HG03175 (cell line): ENCODE data around the gene TPI1.
"Not testable (repeated sequence)": the region's sequence is repeated elsewhere in the genome, so short reads cannot be mapped to it uniquely, and the experiment has no call there.

ENCODE experiments used
- ATAC-seq: cut with Tn5 transposase; IDR thresholded peaks from one replicate; pipeline ENCODE4 v1.9.1; 2021; ENCODE audit warnings: mild to moderate bottlenecking, moderate library complexity; ENCODE audit not compliant: unreplicated experiment

TPI1 gene

DNA sequence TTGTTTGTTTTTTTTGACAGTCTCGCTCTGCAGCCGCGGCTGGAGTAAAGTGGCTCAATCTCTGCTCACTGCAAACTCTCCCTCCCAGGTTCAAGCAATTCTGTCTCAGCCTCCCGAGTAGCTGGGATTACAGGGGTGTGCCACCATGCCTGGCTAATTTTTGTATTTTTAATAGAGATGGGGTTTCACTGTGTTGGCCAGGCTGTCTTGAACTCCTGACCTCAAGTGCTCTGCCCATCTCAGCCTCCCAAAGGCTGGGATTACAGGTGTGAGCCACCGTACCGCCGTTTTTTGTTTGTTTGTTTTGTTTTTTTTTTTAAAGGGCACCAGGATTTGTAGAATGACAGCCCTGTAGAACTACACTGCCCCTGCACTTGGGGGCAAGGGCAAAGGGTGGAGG, 21.5 kb downstream of the TPI1 start:
- not testable (repeated sequence) for ATAC-seq

DNA sequence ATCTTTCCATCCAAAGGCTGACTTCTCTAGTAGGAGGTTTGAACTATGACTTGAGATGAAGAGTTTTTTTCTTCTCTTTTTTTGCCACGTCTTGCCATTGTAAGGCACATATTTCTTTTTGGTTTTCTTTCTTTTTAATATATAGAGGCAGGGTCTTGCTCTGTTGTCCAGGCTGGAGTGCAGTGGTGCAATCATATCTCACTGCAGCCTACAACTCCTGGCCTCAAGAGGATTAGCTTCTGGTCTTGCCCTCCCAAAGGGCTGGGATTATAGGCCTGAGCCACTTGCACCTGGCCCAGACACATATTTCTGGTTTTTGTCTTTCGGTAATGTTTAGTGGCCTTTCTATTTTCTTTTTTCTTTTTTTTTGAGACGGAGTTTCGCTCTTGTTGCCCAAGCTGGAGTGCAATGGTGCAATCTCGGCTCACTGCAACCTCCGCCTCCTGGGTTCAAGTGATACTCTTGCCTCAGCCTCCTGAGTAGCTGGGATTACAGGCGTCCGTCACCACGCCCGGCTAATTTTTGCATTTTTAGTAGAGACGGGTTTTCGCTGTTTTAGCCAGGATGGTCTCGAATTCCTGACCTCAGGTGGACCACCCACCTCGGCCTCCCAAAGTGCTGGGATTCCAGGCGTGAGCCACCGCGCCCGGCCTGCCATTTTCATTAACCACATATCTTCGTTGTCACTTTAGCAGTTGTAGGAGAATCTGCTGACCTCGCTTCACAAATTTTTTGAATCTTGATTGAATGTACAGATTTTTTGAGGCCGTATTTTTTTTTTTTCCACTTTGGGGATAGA, 22.6 kb downstream of the TPI1 start:
- ATAC-seq = not testable (repeated sequence)

DNA sequence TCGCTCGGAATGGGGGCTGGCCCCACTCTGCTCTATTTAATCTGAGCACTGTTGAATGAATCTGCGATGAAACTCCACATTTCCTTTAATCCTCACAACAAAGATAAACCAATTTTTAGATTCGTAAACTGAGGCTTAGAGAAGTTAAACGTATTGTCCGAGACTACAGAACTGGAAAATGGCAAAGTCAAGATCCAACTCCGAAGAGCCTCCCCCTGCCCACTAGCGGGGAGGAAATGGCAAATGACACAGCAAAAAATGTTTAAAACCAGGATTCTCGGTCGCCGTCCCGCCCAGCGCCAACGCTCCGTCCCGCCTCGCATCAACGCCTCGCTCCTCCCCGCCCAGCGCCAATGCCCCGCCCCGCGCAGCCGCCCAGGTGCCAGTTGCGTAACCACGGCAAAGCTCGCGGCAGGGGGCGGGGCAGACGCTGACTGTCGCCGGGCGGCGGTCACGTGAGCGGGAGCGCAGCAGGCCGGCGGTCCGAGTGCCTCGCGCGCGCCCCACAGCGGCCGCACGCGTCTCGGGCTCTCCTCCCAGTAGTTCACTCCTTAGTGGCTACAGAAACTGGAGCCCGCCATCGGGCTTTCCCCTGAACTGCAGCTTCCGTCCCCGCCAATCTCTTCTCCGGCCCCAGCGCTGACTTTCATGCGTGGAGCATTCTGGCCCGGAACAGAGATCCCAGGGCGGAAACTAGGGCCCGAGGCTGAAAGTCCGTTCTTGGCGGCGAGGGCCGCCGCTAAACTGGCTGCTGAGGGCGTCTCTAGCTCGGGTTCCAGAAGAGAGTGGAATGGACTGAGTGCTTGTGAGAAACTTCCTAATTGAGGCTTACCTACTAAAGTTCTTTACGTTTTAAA, 23.7 kb downstream of the TPI1 start:
- ATAC-seq = peak; percentile 93

DNA sequence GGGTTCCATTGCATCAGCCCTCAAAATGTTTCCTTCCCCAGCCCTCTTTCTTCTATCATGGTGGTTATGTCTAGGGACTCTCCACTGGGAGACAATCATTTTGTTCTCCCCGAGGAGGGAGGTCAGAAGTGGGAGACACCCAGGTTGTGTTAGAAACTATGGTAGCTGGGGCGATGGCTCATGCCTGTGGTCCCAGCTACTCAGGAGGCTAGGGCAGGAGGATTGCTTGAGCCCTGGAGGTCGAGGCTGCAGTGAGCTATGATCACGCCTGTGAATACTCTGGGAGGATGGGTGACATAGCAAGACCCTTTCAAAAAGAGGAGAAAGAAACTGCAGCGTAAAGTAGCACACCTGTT, 24.3 kb downstream of the TPI1 start:
- ATAC-seq = peak; percentile 4

DNA sequence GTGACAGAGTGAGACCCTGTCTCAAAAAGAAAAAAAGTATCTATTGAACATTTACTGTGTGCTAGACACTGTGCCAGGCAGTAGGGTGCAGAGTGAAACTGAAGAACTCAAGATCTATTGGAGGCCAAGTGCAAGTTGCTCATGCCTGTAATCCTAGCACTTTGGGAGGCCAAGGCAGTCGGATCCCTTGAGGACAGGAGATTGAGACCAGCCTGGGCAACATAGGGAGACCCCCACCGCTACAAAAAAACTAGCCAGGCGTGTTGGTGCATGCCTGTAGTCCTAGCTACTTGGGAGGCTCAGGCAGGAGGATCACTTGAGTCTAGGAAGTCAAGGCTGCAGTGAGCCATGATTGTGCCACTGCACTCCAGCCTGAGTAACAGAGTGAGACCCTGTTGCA, 25.4 kb downstream of the TPI1 start:
- not testable (repeated sequence) for ATAC-seq

DNA sequence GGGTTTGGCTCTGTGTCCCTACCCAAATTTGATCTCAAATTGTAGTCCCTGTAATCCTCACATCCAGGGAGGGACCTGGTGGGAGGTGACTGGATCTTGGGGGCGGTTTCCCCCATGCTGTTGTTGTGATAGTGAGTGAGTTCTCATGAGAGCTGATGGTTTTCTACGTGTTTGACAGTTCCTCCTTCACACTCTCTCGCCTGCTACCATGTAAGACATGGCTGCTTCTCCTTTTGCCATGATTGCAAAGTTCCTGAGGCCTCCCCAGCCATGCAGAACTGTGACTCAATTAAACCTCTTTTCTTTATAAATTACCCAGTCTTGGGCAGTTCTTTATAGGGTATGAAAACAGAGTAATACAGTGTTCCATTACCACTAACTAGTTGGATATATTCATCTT, 27.0 kb downstream of the TPI1 start:
- no peak for ATAC-seq

DNA sequence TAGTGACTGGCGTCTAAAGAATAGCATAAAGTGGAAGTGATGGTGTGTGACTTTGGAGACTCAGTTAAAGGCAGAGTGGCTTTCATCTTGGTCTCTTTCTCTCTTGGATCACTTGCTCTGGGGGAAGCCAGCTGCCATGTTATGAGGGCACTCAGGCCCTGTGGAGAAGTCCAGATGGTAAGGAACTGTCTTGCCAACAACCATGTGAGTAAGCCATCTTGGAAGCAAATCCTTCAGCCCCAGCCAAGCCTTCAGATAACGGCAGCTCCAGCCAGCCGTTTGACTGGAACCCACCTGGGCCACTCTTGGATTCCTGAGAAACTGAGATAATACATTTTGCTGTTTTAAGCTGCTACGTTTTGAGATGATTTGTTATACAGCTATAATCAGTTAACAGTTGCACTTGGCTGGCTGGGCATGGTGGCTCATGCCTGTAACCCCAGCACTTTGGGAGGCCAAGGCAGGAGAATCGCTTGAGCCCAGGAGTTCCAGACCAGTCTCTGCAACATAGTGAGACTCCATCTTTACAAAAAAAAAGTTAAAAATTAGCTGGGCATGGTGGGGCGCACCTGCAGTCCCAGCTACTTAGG, 29.6 kb downstream of the TPI1 start:
- ATAC-seq = no peak

DNA sequence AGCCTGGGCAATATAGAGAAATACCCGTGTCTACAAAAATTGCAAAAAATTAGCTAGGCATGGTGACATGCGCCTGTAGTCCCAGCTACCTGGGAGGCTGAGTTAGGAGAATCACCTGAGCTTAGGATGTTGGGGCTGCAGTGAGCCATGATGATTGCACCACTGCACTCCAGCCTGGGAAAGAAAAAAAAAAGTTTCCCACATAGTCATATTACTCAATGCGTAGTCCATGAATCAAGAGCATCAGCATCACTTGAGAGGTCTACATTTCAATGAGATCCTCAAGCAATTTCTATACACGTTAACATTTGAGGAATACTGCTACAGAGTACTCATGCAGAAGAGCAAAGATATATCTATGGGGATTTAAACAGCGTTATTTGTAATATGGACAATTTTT, 32.1 kb downstream of the TPI1 start:
- no peak for ATAC-seq

DNA sequence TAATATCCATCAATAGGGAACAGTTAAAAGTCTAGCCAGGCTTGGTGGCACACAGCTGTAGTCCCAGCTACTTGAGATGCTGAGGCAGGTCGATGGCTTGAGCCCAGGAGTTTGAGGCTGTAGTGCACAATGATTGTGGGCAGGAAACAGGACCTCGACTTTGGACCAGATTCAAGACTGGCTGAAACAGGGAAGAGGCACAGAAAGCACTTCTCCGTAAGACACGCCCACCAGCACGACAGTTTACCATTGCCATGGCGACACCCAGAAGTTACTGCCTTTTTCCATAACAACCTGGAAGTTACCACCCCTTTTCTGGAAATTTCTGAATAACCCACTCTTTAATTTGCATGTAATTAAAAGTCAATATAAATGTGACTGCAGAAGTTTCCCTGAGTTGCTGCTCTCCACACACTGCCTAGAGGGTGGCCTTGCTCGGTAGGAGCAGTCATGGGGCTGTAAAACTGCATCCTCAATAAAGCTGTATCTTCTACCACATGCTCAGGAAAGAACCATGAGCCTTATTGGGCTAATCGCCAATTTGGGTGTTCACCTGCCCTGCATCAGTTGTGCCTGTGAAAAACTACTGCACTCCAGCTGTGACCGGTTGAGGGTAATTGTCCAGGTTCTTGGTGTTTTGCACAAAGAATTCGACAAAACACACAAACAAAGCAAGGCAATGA, 32.6 kb downstream of the TPI1 start:
- no peak for ATAC-seq

DNA sequence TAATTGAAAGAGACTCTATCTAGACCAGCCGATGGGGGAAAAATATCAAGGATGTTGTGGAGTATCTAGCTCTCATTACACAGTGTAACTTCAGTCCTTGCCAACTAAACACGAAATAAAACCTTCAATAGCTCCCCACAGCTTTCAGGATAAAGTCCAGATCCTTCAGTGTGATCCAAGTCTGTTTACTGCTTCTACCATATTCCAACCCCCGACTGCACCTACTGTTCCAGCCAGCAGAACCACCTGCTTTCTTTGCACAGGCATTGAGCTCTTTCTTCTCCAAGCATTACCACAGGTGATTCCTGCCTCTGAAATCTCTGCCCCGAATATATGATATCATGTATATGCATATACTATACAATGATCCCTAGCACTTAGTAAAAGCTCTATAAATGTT, 35.1 kb downstream of the TPI1 start:
- ATAC-seq = no peak

DNA sequence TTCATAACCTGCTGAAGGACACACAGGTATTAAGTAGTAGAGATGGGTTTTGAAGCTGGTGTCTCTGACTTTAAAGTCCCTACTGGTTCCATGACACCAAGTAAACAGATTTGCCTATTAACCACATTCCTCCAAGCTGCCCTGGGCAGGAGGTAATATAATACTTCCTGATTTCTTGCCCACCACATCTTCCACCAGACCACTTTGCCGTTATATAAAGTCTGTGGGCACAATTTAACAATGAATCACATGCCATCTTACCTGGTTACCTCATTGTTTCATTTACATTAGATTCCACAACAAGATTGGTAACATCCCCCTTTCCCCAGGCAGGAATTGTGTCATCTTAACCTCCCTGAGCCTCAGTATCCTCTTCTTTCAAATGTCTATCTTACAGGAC, 36.4 kb downstream of the TPI1 start:
- no peak for ATAC-seq

DNA sequence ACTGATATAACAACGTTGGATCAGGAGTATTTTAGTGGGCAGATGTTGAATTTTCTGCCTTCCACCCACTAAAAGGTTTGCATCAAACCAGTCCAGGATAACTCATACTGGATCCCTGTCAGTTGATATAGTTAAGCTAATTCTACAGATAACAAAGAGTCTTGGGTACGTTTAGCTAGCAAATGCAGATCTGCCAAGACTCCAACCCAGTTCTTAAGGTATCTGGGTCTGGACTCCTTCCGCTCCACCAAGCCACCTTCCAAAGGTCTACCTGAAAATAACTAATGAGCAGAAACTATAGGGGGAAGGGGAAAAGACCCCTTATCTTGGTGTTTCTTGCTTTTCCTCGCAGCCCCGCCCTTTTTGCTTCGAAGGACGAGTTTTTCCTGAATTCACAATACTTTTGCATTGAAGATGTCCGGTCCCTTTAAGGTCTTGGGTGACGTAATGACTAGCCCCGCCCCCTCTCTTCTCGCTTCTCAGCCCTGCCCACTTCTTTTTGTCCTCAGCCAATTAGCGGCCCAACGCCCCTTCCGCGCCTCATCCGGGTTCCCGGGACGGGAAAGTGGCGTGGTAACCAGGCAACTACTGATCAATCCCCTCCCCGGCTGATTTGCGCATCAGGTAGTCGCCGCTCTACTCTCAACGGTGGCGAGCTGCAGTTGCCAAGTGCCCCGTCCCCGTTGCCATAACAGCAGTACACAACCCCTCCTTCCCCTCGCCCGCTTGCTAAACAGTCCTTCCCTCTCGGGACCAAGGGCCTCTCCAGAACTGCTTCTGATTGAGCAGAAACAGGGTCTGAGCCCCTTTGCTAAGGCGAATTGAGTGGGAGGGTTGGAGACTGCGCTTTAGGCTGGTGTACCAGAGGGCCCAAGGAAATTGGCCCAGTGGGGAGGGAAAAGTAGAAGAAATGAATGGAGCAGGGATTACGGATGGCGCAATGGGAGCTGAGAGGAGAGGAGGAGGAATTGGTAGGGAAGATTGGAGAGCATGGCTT, 37.2 kb downstream of the TPI1 start, which contains the start of gene LRRC23:
Gene LRRC23 (plus strand): TSS at position 543 of the 997 bp plus-strand sequence. CDS start 812 bp downstream, outside the sequence.
- peak; percentile 94 for ATAC-seq

DNA sequence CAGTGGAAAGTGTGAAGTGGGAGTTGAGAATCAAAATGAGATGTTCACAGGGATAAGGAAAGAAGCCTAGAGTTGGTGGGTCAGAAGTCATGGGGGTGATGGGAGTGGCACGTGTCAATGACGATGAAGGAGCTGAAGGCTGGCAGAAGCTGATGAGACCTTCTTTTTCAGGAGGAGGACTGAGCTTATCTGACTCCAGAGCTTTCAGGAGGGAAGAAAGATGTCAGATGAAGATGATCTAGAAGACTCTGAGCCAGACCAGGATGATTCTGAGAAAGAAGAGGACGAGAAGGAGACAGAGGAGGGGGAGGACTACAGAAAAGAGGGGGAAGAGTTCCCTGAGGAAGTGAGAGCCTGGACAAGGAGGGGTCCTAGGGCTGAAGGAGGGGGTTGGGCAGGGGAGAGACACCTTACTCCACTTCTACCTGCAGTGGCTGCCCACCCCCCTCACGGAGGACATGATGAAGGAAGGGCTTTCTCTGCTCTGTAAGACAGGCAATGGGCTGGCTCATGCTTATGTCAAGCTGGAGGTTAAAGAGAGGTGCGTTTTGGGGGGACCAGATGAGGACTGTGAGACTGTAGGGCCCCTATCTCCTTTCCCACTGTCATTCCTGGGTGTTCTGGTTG, 38.2 kb downstream of the TPI1 start:
- ATAC-seq = no peak

DNA sequence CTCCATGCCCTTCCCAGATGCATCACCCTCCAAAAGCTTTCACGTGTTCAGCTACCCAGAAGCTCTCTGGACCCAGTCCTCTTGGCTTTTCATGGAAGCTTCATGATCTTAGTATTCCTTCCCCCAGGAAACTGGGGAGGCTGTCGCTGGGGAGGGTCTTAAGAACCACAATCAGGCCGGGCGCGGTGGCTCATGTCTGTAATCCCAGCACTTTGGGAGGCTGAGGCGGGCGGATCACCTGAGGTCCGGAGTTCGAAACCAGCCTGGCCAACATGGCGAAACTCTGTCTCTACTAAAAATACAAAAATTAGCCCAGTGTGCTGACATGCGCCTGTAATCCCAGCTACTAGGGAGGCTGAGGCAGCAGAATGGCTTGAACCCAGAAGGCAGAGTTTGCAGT, 40.8 kb downstream of the TPI1 start:
- not testable (repeated sequence) for ATAC-seq

DNA sequence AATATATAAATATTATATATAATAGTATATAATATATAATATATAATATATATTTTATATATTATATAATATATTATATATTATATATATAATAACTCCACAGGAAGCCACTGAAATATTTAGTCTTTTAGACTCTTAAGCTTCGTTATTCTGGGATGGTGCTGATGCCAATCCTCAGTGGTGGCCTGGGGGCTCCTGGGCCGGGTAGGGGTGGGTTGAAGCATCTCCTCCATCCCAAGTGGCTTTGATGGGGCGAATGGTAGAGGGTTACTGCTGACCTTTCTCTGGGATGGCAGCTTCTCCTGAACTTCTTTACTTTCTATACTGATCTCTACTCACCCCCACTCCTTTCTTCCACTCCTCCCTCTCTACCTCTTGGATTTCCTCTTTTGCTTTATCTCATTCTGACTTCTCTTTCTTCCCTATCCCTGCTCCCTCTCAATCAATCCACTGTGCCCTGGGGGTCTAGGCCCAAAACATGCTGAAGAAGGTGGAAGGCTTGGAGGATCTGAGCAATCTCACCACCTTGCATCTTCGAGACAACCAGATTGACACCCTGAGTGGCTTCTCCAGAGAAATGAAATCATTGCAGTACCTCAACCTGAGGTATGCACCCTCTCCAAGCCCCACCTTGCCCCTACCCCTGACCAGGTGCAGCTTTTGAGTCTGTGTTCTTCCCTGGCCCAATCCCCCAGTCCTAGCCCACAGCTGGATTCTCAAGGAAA, 42.3 kb downstream of the TPI1 start:
- ATAC-seq = no peak

DNA sequence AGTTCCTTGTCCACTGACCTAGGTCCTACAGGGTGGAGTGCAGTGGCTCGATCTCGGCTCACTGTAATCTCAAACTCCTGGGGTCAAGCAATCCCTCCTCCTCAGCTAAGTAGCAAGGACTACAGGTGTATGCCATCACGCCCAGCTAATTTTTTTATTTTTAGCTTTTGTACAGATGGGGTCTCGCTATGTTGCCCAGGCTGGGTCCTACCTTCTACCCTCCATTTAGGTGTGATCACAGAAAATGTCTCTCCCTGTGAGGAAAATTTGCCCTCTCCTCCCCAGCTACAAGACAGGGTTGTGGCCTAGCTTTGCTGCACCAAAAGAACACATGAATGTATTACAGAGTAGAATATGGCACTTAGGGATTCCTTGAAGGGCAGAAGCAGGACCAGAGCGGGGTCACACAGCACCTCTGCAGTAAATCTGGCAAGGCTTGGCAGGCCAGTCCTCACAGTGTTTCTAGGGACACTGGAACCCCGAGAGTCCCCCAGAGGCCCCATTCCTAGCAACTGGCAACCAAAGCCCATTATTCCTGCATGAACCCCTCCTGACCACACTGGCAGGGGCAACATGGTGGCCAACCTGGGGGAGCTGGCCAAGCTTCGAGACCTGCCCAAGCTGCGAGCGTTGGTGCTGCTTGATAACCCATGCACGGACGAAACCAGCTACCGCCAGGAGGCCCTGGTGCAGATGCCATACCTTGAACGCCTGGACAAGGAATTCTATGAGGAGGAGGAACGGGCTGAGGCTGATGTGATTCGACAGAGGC, 45.0 kb downstream of the TPI1 start:
- no peak for ATAC-seq

DNA sequence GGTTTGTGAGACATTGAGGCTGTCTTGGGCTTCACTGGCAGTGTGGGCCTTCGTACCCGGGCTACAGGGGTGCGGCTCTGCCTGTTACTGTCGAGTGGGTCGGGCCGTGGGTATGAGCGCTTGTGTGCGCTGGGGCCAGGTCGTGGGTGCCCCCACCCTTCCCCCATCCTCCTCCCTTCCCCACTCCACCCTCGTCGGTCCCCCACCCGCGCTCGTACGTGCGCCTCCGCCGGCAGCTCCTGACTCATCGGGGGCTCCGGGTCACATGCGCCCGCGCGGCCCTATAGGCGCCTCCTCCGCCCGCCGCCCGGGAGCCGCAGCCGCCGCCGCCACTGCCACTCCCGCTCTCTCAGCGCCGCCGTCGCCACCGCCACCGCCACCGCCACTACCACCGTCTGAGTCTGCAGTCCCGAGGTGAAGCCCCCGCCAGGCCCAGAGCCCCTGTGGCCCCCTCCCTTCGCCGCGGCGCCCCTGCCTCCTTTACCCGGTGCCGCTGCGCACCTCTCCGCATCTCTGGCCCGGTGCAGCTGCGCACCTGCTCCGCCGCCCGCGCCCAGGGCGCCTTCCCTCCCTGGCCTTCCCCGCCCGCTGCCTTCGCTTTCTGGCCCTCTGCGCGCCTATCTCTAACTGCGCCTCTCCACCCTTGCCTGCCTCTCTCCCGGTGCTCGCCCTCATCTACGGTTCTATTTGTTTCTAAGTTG, 47.1 kb downstream of the TPI1 start, which contains the start of gene ENO2:
Gene ENO2 (plus strand): TSS at position 335 of the 701 bp plus-strand sequence. CDS start 1,253 bp downstream, outside the sequence.
- peak; percentile 77 for ATAC-seq
